WI38 (cell line): ENCODE measurements around the gene TRAK2.

Experiments
- H3K4me3 ChIP-seq: 2 replicates; pipeline ENCODE4 v1.5.1; 2011; ENCODE audit warnings: low read depth, mild to moderate bottlenecking, control low read depth, low read length
- CTCF ChIP-seq: IDR thresholded peaks from 2 replicates; pipeline ENCODE4 v1.5.1; 2012; ENCODE audit warnings: low read depth, mild to moderate bottlenecking, control low read depth, low read length

TRAK2 gene

GRCh38 chr2:201350879-201351278, 100.4 kb downstream of the TRAK2 start:
- H3K4me3 ChIP-seq, result no peak overlapping the region
- TF ChIP-seq CTCF, result no peak

GRCh38 chr2:201349601-201350000, 101.7 kb downstream of the TRAK2 start:
- no peak for TF ChIP-seq CTCF
- H3K4me3 ChIP-seq, result no peak overlapping the region

GRCh38 chr2:201348758-201349157, 102.5 kb downstream of the TRAK2 start:
- TF ChIP-seq CTCF, result no peak
- H3K4me3 ChIP-seq, result no peak overlapping the region

GRCh38 chr2:201347138-201347537, 104.1 kb downstream of the TRAK2 start:
- TF ChIP-seq CTCF, result no peak

GRCh38 chr2:201345625-201346213, 105.5 kb downstream of the TRAK2 start:
- TF ChIP-seq CTCF, result no peak
- H3K4me3 ChIP-seq, result no peak overlapping the region

More at GRCh38 chr2:201347138-201347537, 104.1 kb downstream of the TRAK2 start:
- H3K4me3 ChIP-seq, result no peak overlapping the region

GRCh38 chr2:201344663-201345366, 106.4 kb downstream of the TRAK2 start:
- H3K4me3 ChIP-seq, result no peak overlapping the region
- no peak for TF ChIP-seq CTCF

GRCh38 chr2:201343559-201343958, 107.7 kb downstream of the TRAK2 start:
- TF ChIP-seq CTCF, result no peak
- H3K4me3 ChIP-seq, result no peak overlapping the region
